ENCODE results near the gene DHH.

DHH gene

GRCh38 chr12:49048953-49049352, 45.6 kb downstream of the DHH start:
- no peak for DNase-seq

- no peak for DNase-seq
Observed at GRCh38 chr12:49046129-49046895, 48.3 kb downstream of the DHH start.

GRCh38 chr12:49044660-49045059, 49.9 kb downstream of the DHH start:
- no peak for DNase-seq

- DNase-seq = no peak
Observed at GRCh38 chr12:49043856-49044258, 50.7 kb downstream of the DHH start.

GRCh38 chr12:49043241-49043640, 51.4 kb downstream of the DHH start:
- no peak for DNase-seq

GRCh38 chr12:49041881-49042484, 52.6 kb downstream of the DHH start:
- DNase-seq = no peak

GRCh38 chr12:49041036-49041880, 53.3 kb downstream of the DHH start:
- DNase-seq = no peak

GRCh38 chr12:49040364-49040855, 54.2 kb downstream of the DHH start:
- no peak for DNase-seq

GRCh38 chr12:49039421-49040363, 54.9 kb downstream of the DHH start:
- DNase-seq = no peak

- DNase-seq = no peak
Observed at GRCh38 chr12:49038291-49038955, 56.2 kb downstream of the DHH start.

- no peak for DNase-seq
Observed at GRCh38 chr12:49037947-49038237, 56.7 kb downstream of the DHH start.

- DNase-seq = no peak
Observed at GRCh38 chr12:49037111-49037946, 57.3 kb downstream of the DHH start.

Measured in NCI-H187 treated with DMSO at 0.1 percent for 48 hours (cell line).